ENCODE results near the gene RNF214.

The RNF214 gene

GRCh38 chr11:117187428-117187798, 45.1 kb upstream of the RNF214 start:
- TF ChIP-seq CTCF (IDR thresholded peaks at IDR 0.05), result no peak
- Histone ChIP-seq H3K4me3 (ENCODE audit: low read depth in 1 of 2, low read length in 1 of 2) (no peak overlapping the region), H3K36me3 (peaks cover 34% of the 10 kb centered on the region), H3K9me3 (no peaks in the 10 kb centered on the region), H3K27ac (no peak overlapping the region), H3K4me1 (ENCODE audit: control insufficient read depth in 1 of 2, insufficient read depth in 1 of 2, low read depth in 1 of 2, low read length in 1 of 2) (no peaks in the 10 kb centered on the region), H3K27me3 (no peaks in the 10 kb centered on the region)

- Histone ChIP-seq H3K27me3 (no peaks in the 10 kb centered on the region), H3K4me3 (ENCODE audit: low read depth in 1 of 2, low read length in 1 of 2) (no peak overlapping the region), H3K4me1 (ENCODE audit: control insufficient read depth in 1 of 2, insufficient read depth in 1 of 2, low read depth in 1 of 2, low read length in 1 of 2) (no peaks in the 10 kb centered on the region), H3K27ac (no peak overlapping the region), H3K36me3 (peaks cover 36% of the 10 kb centered on the region), H3K9me3 (no peaks in the 10 kb centered on the region)
- TF ChIP-seq CTCF (IDR thresholded peaks at IDR 0.05), result no peak
Measured at GRCh38 chr11:117187799-117188481, 44.5 kb upstream of the RNF214 start.

GRCh38 chr11:117188620-117189081, 43.8 kb upstream of the RNF214 start:
- no peak overlapping the region for H3K4me3 ChIP-seq (ENCODE audit: low read depth in 1 of 2, low read length in 1 of 2)
- no peak overlapping the region for H3K27ac ChIP-seq
- H3K4me1 ChIP-seq (ENCODE audit: control insufficient read depth in 1 of 2, insufficient read depth in 1 of 2, low read depth in 1 of 2, low read length in 1 of 2), result no peaks in the 10 kb centered on the region
- no peaks in the 10 kb centered on the region for H3K27me3 ChIP-seq
- TF ChIP-seq CTCF (IDR thresholded peaks at IDR 0.05), result no peak
- no peaks in the 10 kb centered on the region for H3K9me3 ChIP-seq
- peaks cover 36% of the 10 kb centered on the region for H3K36me3 ChIP-seq

GRCh38 chr11:117189191-117189940, 43.1 kb upstream of the RNF214 start:
- H3K27ac ChIP-seq, result no peak overlapping the region
- peaks cover 36% of the 10 kb centered on the region for H3K36me3 ChIP-seq
- no peaks in the 10 kb centered on the region for H3K27me3 ChIP-seq
- TF ChIP-seq CTCF (IDR thresholded peaks at IDR 0.05), result no peak
- H3K9me3 ChIP-seq, result no peaks in the 10 kb centered on the region
- no peaks in the 10 kb centered on the region for H3K4me1 ChIP-seq (ENCODE audit: control insufficient read depth in 1 of 2, insufficient read depth in 1 of 2, low read depth in 1 of 2, low read length in 1 of 2)
- no peak overlapping the region for H3K4me3 ChIP-seq (ENCODE audit: low read depth in 1 of 2, low read length in 1 of 2)

GRCh38 chr11:117189941-117190544, 42.4 kb upstream of the RNF214 start:
- no peaks in the 10 kb centered on the region for H3K27me3 ChIP-seq
- no peaks in the 10 kb centered on the region for H3K4me1 ChIP-seq (ENCODE audit: control insufficient read depth in 1 of 2, insufficient read depth in 1 of 2, low read depth in 1 of 2, low read length in 1 of 2)
- H3K36me3 ChIP-seq, result peaks cover 36% of the 10 kb centered on the region
- no peak for TF ChIP-seq CTCF (IDR thresholded peaks at IDR 0.05)
- no peaks in the 10 kb centered on the region for H3K9me3 ChIP-seq
- H3K4me3 ChIP-seq (ENCODE audit: low read depth in 1 of 2, low read length in 1 of 2), result no peak overlapping the region
- H3K27ac ChIP-seq, result no peak overlapping the region
